GM23338 (cell line): Measurements from ENCODE around the gene OBSCN. TPM values are rescaled to one million over a fixed set of nuclear protein-coding genes. Genes with fewer than 3 reads are reported as not detected.

ENCODE experiments used
- ATAC-seq: fragments of 200-7000 bp; cut with Tn5 transposase; 3 replicates; pipeline ENCODE4 v1.9.1; 2020
- DNase-seq: peaks from one replicate; pipeline ENCODE4 v3.0.0-alpha.2; 2015; ENCODE audit warnings: low spot score
- H2AFZ ChIP-seq: fragments of 200-600 bp; sonication (generic); 2 replicates; pipeline ENCODE4 v1.8.0; 2016; ENCODE audit warnings: antibody characterized with exemption, mild to moderate bottlenecking, moderate library complexity
- H3F3A ChIP-seq: fragments of 200-600 bp; sonication (generic); replicated peaks from 2 replicates; pipeline ENCODE4 v1.8.0; 2017; ENCODE audit warnings: antibody characterized with exemption, mixed run types, low read depth
- H3K27ac ChIP-seq: fragments of 200-600 bp; sonication (generic); 2 replicates; pipeline ENCODE4 v1.6.1; 2016; ENCODE audit warnings: low read depth
- H3K27me3 ChIP-seq: fragments of 200-600 bp; sonication (generic); 2 replicates; pipeline ENCODE4 v1.8.0; 2016; ENCODE audit warnings: mild to moderate bottlenecking, mixed run types, moderate library complexity; ENCODE audit not compliant: insufficient read depth
- H3K36me3 ChIP-seq: fragments of 200-600 bp; sonication (generic); 2 replicates; pipeline ENCODE4 v1.8.0; 2016; ENCODE audit warnings: mild to moderate bottlenecking; ENCODE audit not compliant: insufficient read depth
- H3K4me1 ChIP-seq: fragments of 200-600 bp; sonication (generic); 2 replicates; pipeline ENCODE4 v1.8.0; 2016; ENCODE audit warnings: mild to moderate bottlenecking, moderate library complexity; ENCODE audit not compliant: insufficient read depth
- H3K4me2 ChIP-seq: fragments of 200-600 bp; sonication (generic); 2 replicates; pipeline ENCODE4 v1.7.1; 2017; ENCODE audit warnings: mixed run types
- H3K4me3 ChIP-seq: fragments of 200-600 bp; sonication (generic); 2 replicates; pipeline ENCODE4 v1.6.1; 2016; ENCODE audit warnings: mixed run types
- H3K79me2 ChIP-seq: fragments of 200-600 bp; sonication (generic); replicated peaks from 2 replicates; pipeline ENCODE4 v1.8.0; 2017; ENCODE audit warnings: mild to moderate bottlenecking; ENCODE audit not compliant: insufficient read depth
- H3K9me2 ChIP-seq: fragments of 200-600 bp; sonication (generic); 2 replicates; pipeline ENCODE4 v1.8.0; 2017; ENCODE audit not compliant: insufficient read depth
- H4K20me1 ChIP-seq: fragments of 200-600 bp; sonication (generic); replicated peaks from 2 replicates; pipeline ENCODE4 v1.8.0; 2017; ENCODE audit warnings: mild to moderate bottlenecking; ENCODE audit not compliant: insufficient read depth
- H3K27ac Mint-ChIP-seq: 2 replicates; pipeline ENCODE4 v1.8.0; 2020; ENCODE audit warnings: inconsistent platforms, mild to moderate bottlenecking, moderate library complexity, mixed read lengths
- H3K27me3 Mint-ChIP-seq: 3 replicates; pipeline ENCODE4 v1.8.0; 2022; ENCODE audit warnings: low read depth, mild to moderate bottlenecking, moderate library complexity, mixed read lengths, inconsistent platforms; ENCODE audit not compliant: insufficient read depth, poor library complexity
- H3K36me3 Mint-ChIP-seq: 3 replicates; pipeline ENCODE4 v1.8.0; 2021; ENCODE audit warnings: low read depth, mild to moderate bottlenecking, inconsistent platforms, moderate library complexity, mixed read lengths
- H3K4me1 Mint-ChIP-seq: 3 replicates; pipeline ENCODE4 v1.8.0; 2020; ENCODE audit warnings: mild to moderate bottlenecking, inconsistent platforms, mixed read lengths
- H3K4me3 Mint-ChIP-seq: 3 replicates; pipeline ENCODE4 v1.8.0; 2021; ENCODE audit warnings: moderate library complexity, mild to moderate bottlenecking, inconsistent platforms, mixed read lengths
- H3K9me3 Mint-ChIP-seq: 3 replicates; pipeline ENCODE4 v1.8.0; 2020; ENCODE audit warnings: moderate library complexity, mild to moderate bottlenecking, inconsistent platforms, mixed read lengths
- CTCF ChIP-seq, 2 experiments: fragments of 200-600 bp in 1 of 2; sonication (generic) in 1 of 2; conservative IDR thresholded peaks; 2 replicates each; pipeline versions ENCODE4 v1.5.1 to v1.6.1; 2016 to 2017; ENCODE audit warnings: antibody characterized with exemption in 2 of 2, low read depth in 2 of 2, mild to moderate bottlenecking in 2 of 2, moderate library complexity in 1 of 2
- POLR2AphosphoS5 ChIP-seq: IDR thresholded peaks from 2 replicates; pipeline ENCODE4 v1.6.1; 2016; ENCODE audit warnings: antibody characterized with exemption, low read depth
- REST ChIP-seq: IDR thresholded peaks from one replicate; pipeline ENCODE4 v1.6.1; 2018; ENCODE audit warnings: antibody characterized with exemption; ENCODE audit not compliant: unreplicated experiment
- polyA plus RNA-seq: library from polyadenylated mRNA; unstranded; fragments of >200 nt; fragmentation: Nextera tagmentation; extraction: Ambion mirVana; gene quantifications from 2 replicates; pipeline ENCODE4 v1.2.1, GENCODE V29; 2016
- total RNA-seq: library from RNA; depleted of rRNA; stranded (reverse); fragments of >200 nt; shearing (Covaris generic); gene quantifications from 2 replicates; pipeline ENCODE4 v1.2.3, GENCODE V29; 2014

The OBSCN gene
- total and polyA plus RNA-seq, 2 experiments from 2014 or later = 8.4 to 38.5 TPM

GRCh38 chr1:228275430-228276173 is 67.8 kb downstream of the OBSCN start:
- no peaks in the 10 kb centered on the region for H3K4me1 ChIP-seq
- H3K27ac ChIP-seq = no peak overlapping the region
- TF ChIP-seq POLR2AphosphoS5 (peak; percentile 18; the same call in 1 of the 2 replicates), REST (no peak)
- no peaks in the 10 kb centered on the region for H3K9me3 Mint-ChIP-seq
- no peak overlapping the region for H3K27ac Mint-ChIP-seq
- DNase-seq (peak; percentile 97), ATAC-seq (peak; percentile 73)
- H3K4me3 ChIP-seq = peak overlapping the region; percentile 72
- peak overlapping the region; percentile 90 for H3K4me2 ChIP-seq
- H3K4me1 Mint-ChIP-seq = no peaks in the 10 kb centered on the region
- H3K9me2 ChIP-seq = no peaks in the 10 kb centered on the region
- H3K4me3 Mint-ChIP-seq = peak overlapping the region; percentile 63
- peaks cover 11% of the 10 kb centered on the region; the same call in 1 of the 2 replicates for H3K27me3 ChIP-seq
- no peaks in the 10 kb centered on the region for H4K20me1 ChIP-seq
- H2AFZ ChIP-seq = peak overlapping the region; percentile 84
- H3K79me2 ChIP-seq = no peaks in the 10 kb centered on the region
- H3F3A ChIP-seq = 0 out of 2 replicates have a peak, but pooled peaks cover 6% of the 10 kb centered on the region
- H3K27me3 Mint-ChIP-seq = peaks cover 14% of the 10 kb centered on the region
- H3K36me3 ChIP-seq = no peaks in the 10 kb centered on the region
- 0 out of 3 replicates have a peak, but pooled peaks cover 4% of the 10 kb centered on the region for H3K36me3 Mint-ChIP-seq

GRCh38 chr1:228276174-228276831 is 68.5 kb downstream of the OBSCN start:
- Histone ChIP-seq H3K27ac (no peak overlapping the region), H3K4me3 (peak overlapping the region; percentile 72), H4K20me1 (no peaks in the 10 kb centered on the region), H2AFZ (no peak overlapping the region), H3K27me3 (peaks cover 11% of the 10 kb centered on the region; the same call in 1 of the 2 replicates), H3F3A (0 out of 2 replicates have a peak, but pooled peaks cover 6% of the 10 kb centered on the region), H3K4me1 (no peaks in the 10 kb centered on the region), H3K79me2 (no peaks in the 10 kb centered on the region), H3K4me2 (peak overlapping the region; percentile 90), H3K36me3 (no peaks in the 10 kb centered on the region), H3K9me2 (no peaks in the 10 kb centered on the region)
- Mint-ChIP-seq H3K9me3 (no peaks in the 10 kb centered on the region), H3K36me3 (0 out of 3 replicates have a peak, but pooled peaks cover 4% of the 10 kb centered on the region), H3K4me3 (peak overlapping the region; percentile 63; the same call in 2 of the 3 replicates), H3K27me3 (peaks cover 14% of the 10 kb centered on the region), H3K27ac (no peak overlapping the region), H3K4me1 (no peaks in the 10 kb centered on the region)
- peak; percentile 43; the same call in 2 of the 3 replicates for ATAC-seq
- DNase-seq = no peak
- TF ChIP-seq POLR2AphosphoS5 = peak; percentile 27; the same call in 1 of the 2 replicates
- no peak for TF ChIP-seq CTCF (conservative IDR thresholded peaks at IDR 0.05; ENCODE audit: low read depth in 2 of 2)
